ENCODE data around the gene HECTD3.

DNA sequence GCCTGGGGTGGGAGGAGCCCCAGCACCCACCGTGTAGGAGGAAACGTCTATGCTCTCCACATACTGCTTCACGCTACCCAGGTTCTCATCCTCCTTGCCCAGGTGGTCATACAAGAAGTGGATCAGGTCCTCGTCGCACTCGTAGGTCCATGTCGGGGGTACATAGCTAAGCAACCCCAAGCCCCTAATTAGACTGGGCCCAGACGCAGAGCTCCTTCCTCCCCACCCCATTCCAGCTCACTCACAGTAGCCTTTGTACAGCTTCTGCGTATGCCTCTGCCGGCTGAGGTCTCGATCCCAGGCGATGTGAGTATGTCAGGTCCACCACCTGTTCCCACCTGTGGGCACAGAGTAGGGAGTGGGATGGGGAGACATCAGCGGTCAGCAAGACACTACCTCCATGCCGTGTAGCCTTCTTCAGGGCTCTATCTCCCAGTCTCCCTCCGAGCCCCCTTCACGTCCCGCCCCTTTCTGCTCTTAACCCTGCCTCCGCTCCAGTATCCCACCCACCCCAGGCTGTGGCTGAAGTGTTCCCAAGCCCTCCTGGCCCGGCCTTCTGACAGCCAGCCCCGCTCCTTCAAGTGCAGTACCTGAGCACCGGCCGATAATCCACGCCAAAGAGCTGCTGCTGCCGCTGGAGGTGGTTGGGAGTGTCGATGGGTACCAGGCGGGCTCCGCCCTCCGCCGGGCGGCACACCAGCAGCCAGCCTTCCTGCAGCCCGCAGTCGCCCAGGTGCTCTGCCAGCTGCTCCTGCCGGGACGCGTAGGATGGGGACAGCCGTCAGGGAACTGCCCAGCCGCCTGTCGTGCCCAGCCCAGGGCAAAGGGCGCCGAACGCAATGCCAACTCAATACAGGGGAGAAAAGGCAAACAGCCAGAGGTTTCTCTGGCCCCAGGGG is 919 bp downstream of the HECTD3 start:
- TF ChIP-seq, protein P1, sequence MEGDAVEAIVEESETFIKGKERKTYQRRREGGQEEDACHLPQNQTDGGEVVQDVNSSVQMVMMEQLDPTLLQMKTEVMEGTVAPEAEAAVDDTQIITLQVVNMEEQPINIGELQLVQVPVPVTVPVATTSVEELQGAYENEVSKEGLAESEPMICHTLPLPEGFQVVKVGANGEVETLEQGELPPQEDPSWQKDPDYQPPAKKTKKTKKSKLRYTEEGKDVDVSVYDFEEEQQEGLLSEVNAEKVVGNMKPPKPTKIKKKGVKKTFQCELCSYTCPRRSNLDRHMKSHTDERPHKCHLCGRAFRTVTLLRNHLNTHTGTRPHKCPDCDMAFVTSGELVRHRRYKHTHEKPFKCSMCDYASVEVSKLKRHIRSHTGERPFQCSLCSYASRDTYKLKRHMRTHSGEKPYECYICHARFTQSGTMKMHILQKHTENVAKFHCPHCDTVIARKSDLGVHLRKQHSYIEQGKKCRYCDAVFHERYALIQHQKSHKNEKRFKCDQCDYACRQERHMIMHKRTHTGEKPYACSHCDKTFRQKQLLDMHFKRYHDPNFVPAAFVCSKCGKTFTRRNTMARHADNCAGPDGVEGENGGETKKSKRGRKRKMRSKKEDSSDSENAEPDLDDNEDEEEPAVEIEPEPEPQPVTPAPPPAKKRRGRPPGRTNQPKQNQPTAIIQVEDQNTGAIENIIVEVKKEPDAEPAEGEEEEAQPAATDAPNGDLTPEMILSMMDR (IDR thresholded peaks at IDR 0.05; ENCODE audit: low read depth, low read length): no peak
- no peak for TF ChIP-seq EZH2phosphoT487 (IDR thresholded peaks at IDR 0.05; ENCODE audit: low read depth)
